Measurements from ENCODE around the gene KRTAP9-4.
"Not testable (repeated sequence)": the region's sequence is repeated elsewhere in the genome, so short reads cannot be mapped to it uniquely, and the experiment has no call there.

DNA sequence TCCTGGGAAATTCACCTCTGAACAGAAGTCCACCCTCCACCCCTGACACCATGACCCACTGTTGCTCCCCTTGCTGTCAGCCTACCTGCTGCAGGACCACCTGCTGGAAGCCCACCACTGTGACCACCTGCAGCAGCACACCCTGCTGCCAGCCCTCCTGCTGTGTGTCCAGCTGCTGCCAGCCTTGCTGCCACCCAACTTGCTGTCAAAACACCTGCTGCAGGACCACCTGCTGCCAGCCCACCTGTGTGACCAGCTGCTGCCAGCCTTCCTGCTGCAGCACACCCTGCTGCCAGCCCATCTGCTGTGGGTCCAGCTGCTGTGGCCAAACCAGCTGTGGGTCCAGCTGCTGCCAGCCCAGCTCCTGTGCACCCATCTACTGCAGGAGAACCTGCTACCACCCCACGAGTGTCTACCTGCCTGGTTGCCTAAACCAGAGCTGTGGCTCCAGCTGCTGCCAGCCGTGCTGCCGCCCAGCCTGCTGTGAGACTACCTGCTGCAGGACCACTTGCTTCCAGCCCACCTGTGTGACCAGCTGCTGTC, 26.2 kb downstream of the KRTAP9-4 start, which contains the start of gene KRTAP9-7:
- TF ChIP-seq, protein P1, sequence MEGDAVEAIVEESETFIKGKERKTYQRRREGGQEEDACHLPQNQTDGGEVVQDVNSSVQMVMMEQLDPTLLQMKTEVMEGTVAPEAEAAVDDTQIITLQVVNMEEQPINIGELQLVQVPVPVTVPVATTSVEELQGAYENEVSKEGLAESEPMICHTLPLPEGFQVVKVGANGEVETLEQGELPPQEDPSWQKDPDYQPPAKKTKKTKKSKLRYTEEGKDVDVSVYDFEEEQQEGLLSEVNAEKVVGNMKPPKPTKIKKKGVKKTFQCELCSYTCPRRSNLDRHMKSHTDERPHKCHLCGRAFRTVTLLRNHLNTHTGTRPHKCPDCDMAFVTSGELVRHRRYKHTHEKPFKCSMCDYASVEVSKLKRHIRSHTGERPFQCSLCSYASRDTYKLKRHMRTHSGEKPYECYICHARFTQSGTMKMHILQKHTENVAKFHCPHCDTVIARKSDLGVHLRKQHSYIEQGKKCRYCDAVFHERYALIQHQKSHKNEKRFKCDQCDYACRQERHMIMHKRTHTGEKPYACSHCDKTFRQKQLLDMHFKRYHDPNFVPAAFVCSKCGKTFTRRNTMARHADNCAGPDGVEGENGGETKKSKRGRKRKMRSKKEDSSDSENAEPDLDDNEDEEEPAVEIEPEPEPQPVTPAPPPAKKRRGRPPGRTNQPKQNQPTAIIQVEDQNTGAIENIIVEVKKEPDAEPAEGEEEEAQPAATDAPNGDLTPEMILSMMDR (IDR thresholded peaks at IDR 0.05 in 8 of 11, conservative IDR thresholded peaks at IDR 0.05 in 3 of 11), result not testable (repeated sequence)
- TF ChIP-seq POLR2A (IDR thresholded peaks at IDR 0.05), result not testable (repeated sequence)
